Astrocyte (in vitro differentiated cells and primary cell): ENCODE results near the gene CPE. TPM values are rescaled to one million over a fixed set of nuclear protein-coding genes. Genes with fewer than 3 reads are reported as not detected.

ENCODE experiments used
- DNase-seq: peaks from one replicate; pipeline ENCODE4 v3.0.0-alpha.2; 2010; ENCODE audit warnings: low read depth
- FAIRE-seq: peaks from 2 replicates; lab custom pipeline; 2011; peaks lifted over from hg19 to GRCh38; lab: Jason Lieb, UNC
- H2AFZ ChIP-seq: 2 replicates; pipeline ENCODE4 v1.6.0; 2012; ENCODE audit warnings: low read depth, low read length, inconsistent platforms
- H3K27ac ChIP-seq: 2 replicates; pipeline ENCODE4 v1.5.1; 2011; ENCODE audit warnings: low read depth, low read length, inconsistent platforms
- H3K27me3 ChIP-seq: 2 replicates; pipeline ENCODE4 v1.6.0; 2011; ENCODE audit warnings: low read length, inconsistent platforms; ENCODE audit not compliant: insufficient read depth
- H3K36me3 ChIP-seq: 2 replicates; pipeline ENCODE4 v1.5.1; 2011; ENCODE audit warnings: low read length, inconsistent platforms; ENCODE audit not compliant: insufficient read depth
- H3K4me1 ChIP-seq: 2 replicates; pipeline ENCODE4 v1.5.1; 2011; ENCODE audit warnings: low read length, inconsistent platforms; ENCODE audit not compliant: insufficient read depth
- H3K4me2 ChIP-seq: 2 replicates; pipeline ENCODE4 v1.6.0; 2012; ENCODE audit warnings: low read length, inconsistent platforms
- H3K4me3 ChIP-seq: 2 replicates; pipeline ENCODE4 v1.5.1; 2011; ENCODE audit warnings: low read depth, mild to moderate bottlenecking, low read length, inconsistent platforms; ENCODE audit not compliant: insufficient read depth
- H3K79me2 ChIP-seq: 2 replicates; pipeline ENCODE4 v1.6.0; 2012; ENCODE audit warnings: mild to moderate bottlenecking, low read length, inconsistent platforms; ENCODE audit not compliant: insufficient read depth
- H3K9ac ChIP-seq: 2 replicates; pipeline ENCODE4 v1.6.0; 2012; ENCODE audit warnings: mild to moderate bottlenecking, low read length, inconsistent platforms
- H3K9me3 ChIP-seq: 2 replicates; pipeline ENCODE4 v1.5.1; 2012; ENCODE audit warnings: low read depth, mild to moderate bottlenecking, low read length, inconsistent platforms; ENCODE audit not compliant: insufficient read depth
- H4K20me1 ChIP-seq: 2 replicates; pipeline ENCODE4 v1.6.0; 2012; ENCODE audit warnings: low read length, inconsistent platforms; ENCODE audit not compliant: insufficient read depth
- H3K27ac Mint-ChIP-seq: one replicate; pipeline ENCODE4 v1.8.0; 2021; ENCODE audit warnings: mild to moderate bottlenecking, mixed read lengths; ENCODE audit not compliant: unreplicated experiment
- H3K27me3 Mint-ChIP-seq: one replicate; pipeline ENCODE4 v1.8.0; 2021; ENCODE audit warnings: low read depth, mixed read lengths; ENCODE audit not compliant: unreplicated experiment
- H3K36me3 Mint-ChIP-seq: one replicate; pipeline ENCODE4 v1.8.0; 2021; ENCODE audit warnings: low read depth, mixed read lengths; ENCODE audit not compliant: unreplicated experiment
- H3K4me1 Mint-ChIP-seq: one replicate; pipeline ENCODE4 v1.8.0; 2021; ENCODE audit warnings: low read depth, mixed read lengths; ENCODE audit not compliant: unreplicated experiment
- H3K4me3 Mint-ChIP-seq: one replicate; pipeline ENCODE4 v1.8.0; 2021; ENCODE audit warnings: mild to moderate bottlenecking, moderate library complexity, mixed read lengths; ENCODE audit not compliant: unreplicated experiment
- H3K9me3 Mint-ChIP-seq: one replicate; pipeline ENCODE4 v1.8.0; 2021; ENCODE audit warnings: mild to moderate bottlenecking, mixed read lengths; ENCODE audit not compliant: unreplicated experiment
- CTCF ChIP-seq: IDR thresholded peaks from 2 replicates; pipeline ENCODE4 v1.5.1; 2011; ENCODE audit warnings: low read depth, mild to moderate bottlenecking, inconsistent platforms, low read length, moderate library complexity; ENCODE audit not compliant: insufficient read depth
- EZH2 ChIP-seq: IDR thresholded peaks from 2 replicates; pipeline ENCODE4 v1.6.1; 2012; ENCODE audit warnings: mild to moderate bottlenecking, low read length, inconsistent platforms; ENCODE audit not compliant: insufficient read depth
- microRNA-seq: library from miRNA; unstranded; fragments of <30 nt; microRNA quantifications from one replicate; pipeline ENCODE4 v1.2.0, GENCODE V29; 2020
- total RNA-seq: library from RNA; stranded (reverse); gene quantifications from 2 replicates; pipeline ENCODE4 v1.2.1, GENCODE V29; 2021

CPE gene
- total RNA-seq, 1 donor from 2014 or later: 380 TPM

DNA sequence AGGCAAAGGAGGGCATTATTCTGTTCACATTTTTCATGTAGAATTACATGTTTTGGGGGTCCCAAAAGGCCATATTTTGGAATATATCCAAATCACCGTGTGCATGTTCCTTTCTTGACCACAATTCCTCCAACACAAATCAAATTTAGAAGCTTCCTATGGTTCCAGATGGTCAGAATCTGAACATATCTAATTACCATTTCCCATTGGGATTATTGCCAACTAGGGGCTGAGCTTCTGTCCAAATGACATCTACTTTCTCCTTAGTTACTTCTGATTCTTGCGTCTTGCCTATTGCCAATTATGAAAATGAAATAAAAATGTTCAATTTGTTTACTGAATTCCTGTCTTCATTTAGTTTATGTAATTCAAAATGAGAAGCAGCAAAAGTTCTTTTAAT lies 163.7 kb downstream of the CPE start:
- H2AFZ ChIP-seq: no peak overlapping the region
- no peaks in the 10 kb centered on the region for H3K9me3 Mint-ChIP-seq
- no peaks in the 10 kb centered on the region for H3K4me1 ChIP-seq
- H3K4me2 ChIP-seq: no peak overlapping the region
- no peak overlapping the region for H3K4me3 Mint-ChIP-seq
- no peaks in the 10 kb centered on the region for H4K20me1 ChIP-seq
- DNase-seq (no peak), FAIRE-seq (no peak)
- TF ChIP-seq CTCF (no peak), EZH2 (no peak)
- no peak overlapping the region for H3K27ac ChIP-seq
- peaks cover 3% of the 10 kb centered on the region for H3K36me3 Mint-ChIP-seq
- H3K27me3 ChIP-seq: no peaks in the 10 kb centered on the region
- no peaks in the 10 kb centered on the region for H3K4me1 Mint-ChIP-seq
- no peak overlapping the region for H3K27ac Mint-ChIP-seq
- no peaks in the 10 kb centered on the region for H3K36me3 ChIP-seq
- no peak overlapping the region for H3K4me3 ChIP-seq
- H3K9ac ChIP-seq: no peak overlapping the region
- peaks cover 3% of the 10 kb centered on the region for H3K27me3 Mint-ChIP-seq
- no peaks in the 10 kb centered on the region for H3K79me2 ChIP-seq
- H3K9me3 ChIP-seq: no peaks in the 10 kb centered on the region

Small RNA genes within 50 kb of the gene (microRNA-seq; reads per million reads assigned to microRNA genes)
- gene MIR578: not detected

Other genes starting within 250 kb of the CPE start
- gene KLHL2, start 171.4 kb upstream of the CPE start, total RNA-seq: 26.2 and 28.2 TPM in 2 replicates
- gene MSMO1, start 51.3 kb upstream of the CPE start, total RNA-seq: 136 and 179 TPM in 2 replicates